ENCODE measurements around the gene ZHX3.

- TF ChIP-seq, protein P1, sequence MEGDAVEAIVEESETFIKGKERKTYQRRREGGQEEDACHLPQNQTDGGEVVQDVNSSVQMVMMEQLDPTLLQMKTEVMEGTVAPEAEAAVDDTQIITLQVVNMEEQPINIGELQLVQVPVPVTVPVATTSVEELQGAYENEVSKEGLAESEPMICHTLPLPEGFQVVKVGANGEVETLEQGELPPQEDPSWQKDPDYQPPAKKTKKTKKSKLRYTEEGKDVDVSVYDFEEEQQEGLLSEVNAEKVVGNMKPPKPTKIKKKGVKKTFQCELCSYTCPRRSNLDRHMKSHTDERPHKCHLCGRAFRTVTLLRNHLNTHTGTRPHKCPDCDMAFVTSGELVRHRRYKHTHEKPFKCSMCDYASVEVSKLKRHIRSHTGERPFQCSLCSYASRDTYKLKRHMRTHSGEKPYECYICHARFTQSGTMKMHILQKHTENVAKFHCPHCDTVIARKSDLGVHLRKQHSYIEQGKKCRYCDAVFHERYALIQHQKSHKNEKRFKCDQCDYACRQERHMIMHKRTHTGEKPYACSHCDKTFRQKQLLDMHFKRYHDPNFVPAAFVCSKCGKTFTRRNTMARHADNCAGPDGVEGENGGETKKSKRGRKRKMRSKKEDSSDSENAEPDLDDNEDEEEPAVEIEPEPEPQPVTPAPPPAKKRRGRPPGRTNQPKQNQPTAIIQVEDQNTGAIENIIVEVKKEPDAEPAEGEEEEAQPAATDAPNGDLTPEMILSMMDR (IDR thresholded peaks at IDR 0.05): no peak
- TF ChIP-seq POLR2AphosphoS5 (IDR thresholded peaks at IDR 0.05; ENCODE audit: insufficient read depth in 1 of 2, low read depth in 1 of 2) (no peak), POLR2A (IDR thresholded peaks at IDR 0.05) (no peak)
Observed at GRCh38 chr20:41306061-41306727, 11.3 kb downstream of the ZHX3 start.
